Loucy (cell line): ENCODE data around the gene BCKDHB.

Experiments used
- H2AFZ ChIP-seq: fragments of 200-600 bp; sonication (generic); 2 replicates; pipeline ENCODE4 v1.6.0; 2016; ENCODE audit warnings: antibody characterized with exemption, mild to moderate bottlenecking, low read length, moderate library complexity
- H3F3A ChIP-seq: fragments of 200-600 bp; 2 replicates; pipeline ENCODE4 v1.6.0; 2016; ENCODE audit warnings: antibody characterized with exemption, low read depth, mild to moderate bottlenecking
- H3K27me3 ChIP-seq: fragments of 200-600 bp; sonication (generic); 2 replicates; pipeline ENCODE4 v1.6.1; 2014; ENCODE audit warnings: low read length, mild to moderate bottlenecking; ENCODE audit not compliant: insufficient read depth, poor library complexity, severe bottlenecking
- H3K36me3 ChIP-seq: fragments of 200-600 bp; sonication (generic); 2 replicates; pipeline ENCODE4 v1.6.1; 2016; ENCODE audit warnings: low read length; ENCODE audit not compliant: insufficient read depth
- H3K4me1 ChIP-seq: fragments of 200-600 bp; sonication (generic); 2 replicates; pipeline ENCODE4 v1.5.1; 2014; ENCODE audit warnings: low read length, mild to moderate bottlenecking; ENCODE audit not compliant: insufficient read depth, poor library complexity, severe bottlenecking
- H3K4me2 ChIP-seq: fragments of 200-600 bp; sonication (generic); 2 replicates; pipeline ENCODE4 v1.6.0; 2014; ENCODE audit warnings: antibody characterized with exemption, low read length, low read depth, mild to moderate bottlenecking; ENCODE audit not compliant: poor library complexity, severe bottlenecking
- H3K4me3 ChIP-seq: fragments of 200-600 bp; sonication (generic); 2 replicates; pipeline ENCODE4 v1.5.1; 2014; ENCODE audit warnings: low read length, mild to moderate bottlenecking, mixed read lengths; ENCODE audit not compliant: poor library complexity, severe bottlenecking
- H3K79me2 ChIP-seq: fragments of 200-600 bp; sonication (generic); 2 replicates; pipeline ENCODE4 v1.6.1; 2014; ENCODE audit warnings: low read length; ENCODE audit not compliant: insufficient read depth
- H3K9ac ChIP-seq: fragments of 200-600 bp; sonication (generic); 2 replicates; pipeline ENCODE4 v1.6.0; 2014; ENCODE audit warnings: mild to moderate bottlenecking, low read depth, low read length, moderate library complexity; ENCODE audit not compliant: poor library complexity, severe bottlenecking
- H3K9me2 ChIP-seq: fragments of 200-600 bp; sonication (generic); replicated peaks from 2 replicates; pipeline ENCODE4 v1.6.1; 2016; ENCODE audit warnings: low read depth, low read length, mixed read lengths
- H3K9me3 ChIP-seq: fragments of 200-600 bp; sonication (generic); 2 replicates; pipeline ENCODE4 v1.6.1; 2014; ENCODE audit warnings: mild to moderate bottlenecking, antibody characterized with exemption, low read length, low read depth; ENCODE audit not compliant: insufficient read depth
- H4K20me1 ChIP-seq: fragments of 200-600 bp; sonication (generic); 2 replicates; pipeline ENCODE4 v1.6.0; 2014; ENCODE audit warnings: antibody characterized with exemption, low read length, mild to moderate bottlenecking; ENCODE audit not compliant: insufficient read depth, poor library complexity, severe bottlenecking
- EZH2phosphoT487 ChIP-seq: fragments of 200-600 bp; IDR thresholded peaks from 2 replicates; pipeline ENCODE4 v1.6.1; 2018; ENCODE audit warnings: antibody characterized with exemption, mild to moderate bottlenecking, moderate library complexity, borderline replicate concordance
- TF ChIP-seq, protein P1 (sequence below): fragments of 200-600 bp; sonication (generic); conservative IDR thresholded peaks from 2 replicates; pipeline ENCODE4 v1.5.1; 2014; ENCODE audit warnings: mild to moderate bottlenecking, antibody characterized with exemption, low read length

BCKDHB gene

GRCh38 chr6:80331974-80332373 lies 225.5 kb downstream of the BCKDHB start:
- Histone ChIP-seq H3K9me3 (no peaks in the 10 kb centered on the region), H3K9ac (no peak overlapping the region), H3K79me2 (no peaks in the 10 kb centered on the region), H3K9me2 (no peaks in the 10 kb centered on the region), H3K4me2 (no peak overlapping the region), H2AFZ (no peak overlapping the region), H3K4me1 (peaks cover 6% of the 10 kb centered on the region), H3K4me3 (no peak overlapping the region), H3K27me3 (no peaks in the 10 kb centered on the region), H3F3A (no peaks in the 10 kb centered on the region), H3K36me3 (no peaks in the 10 kb centered on the region), H4K20me1 (no peaks in the 10 kb centered on the region)
- TF ChIP-seq, protein P1, sequence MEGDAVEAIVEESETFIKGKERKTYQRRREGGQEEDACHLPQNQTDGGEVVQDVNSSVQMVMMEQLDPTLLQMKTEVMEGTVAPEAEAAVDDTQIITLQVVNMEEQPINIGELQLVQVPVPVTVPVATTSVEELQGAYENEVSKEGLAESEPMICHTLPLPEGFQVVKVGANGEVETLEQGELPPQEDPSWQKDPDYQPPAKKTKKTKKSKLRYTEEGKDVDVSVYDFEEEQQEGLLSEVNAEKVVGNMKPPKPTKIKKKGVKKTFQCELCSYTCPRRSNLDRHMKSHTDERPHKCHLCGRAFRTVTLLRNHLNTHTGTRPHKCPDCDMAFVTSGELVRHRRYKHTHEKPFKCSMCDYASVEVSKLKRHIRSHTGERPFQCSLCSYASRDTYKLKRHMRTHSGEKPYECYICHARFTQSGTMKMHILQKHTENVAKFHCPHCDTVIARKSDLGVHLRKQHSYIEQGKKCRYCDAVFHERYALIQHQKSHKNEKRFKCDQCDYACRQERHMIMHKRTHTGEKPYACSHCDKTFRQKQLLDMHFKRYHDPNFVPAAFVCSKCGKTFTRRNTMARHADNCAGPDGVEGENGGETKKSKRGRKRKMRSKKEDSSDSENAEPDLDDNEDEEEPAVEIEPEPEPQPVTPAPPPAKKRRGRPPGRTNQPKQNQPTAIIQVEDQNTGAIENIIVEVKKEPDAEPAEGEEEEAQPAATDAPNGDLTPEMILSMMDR = no peak
- no peak for TF ChIP-seq EZH2phosphoT487

DNA sequence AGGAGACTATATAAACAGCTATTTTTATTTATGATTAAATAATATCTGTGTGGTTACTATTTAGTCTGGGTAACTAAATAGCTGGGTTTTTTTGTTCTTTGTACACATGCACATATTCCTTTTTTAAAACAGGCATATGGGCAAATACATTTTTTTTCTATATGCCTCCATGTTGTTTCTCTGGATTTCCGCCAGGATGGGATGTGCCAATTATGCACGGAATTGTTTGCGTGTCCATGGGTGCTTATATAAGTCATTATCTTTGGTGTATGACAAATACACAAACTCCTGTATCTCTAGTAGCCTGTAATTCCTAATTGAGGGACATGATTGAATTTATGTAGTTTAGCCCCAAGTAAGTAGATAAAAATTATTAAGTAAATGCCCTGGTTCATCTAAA lies 226.9 kb downstream of the BCKDHB start:
- Histone ChIP-seq H2AFZ (no peak overlapping the region), H3K9me3 (no peaks in the 10 kb centered on the region), H3K36me3 (no peaks in the 10 kb centered on the region), H3K9ac (no peak overlapping the region), H3K4me1 (no peaks in the 10 kb centered on the region), H3K9me2 (no peaks in the 10 kb centered on the region), H4K20me1 (no peaks in the 10 kb centered on the region), H3K4me2 (no peak overlapping the region), H3K27me3 (no peaks in the 10 kb centered on the region), H3K4me3 (no peak overlapping the region), H3K79me2 (no peaks in the 10 kb centered on the region), H3F3A (no peaks in the 10 kb centered on the region)
- TF ChIP-seq, protein P1 = no peak
- TF ChIP-seq EZH2phosphoT487 = no peak

GRCh38 chr6:80335121-80335531 lies 228.7 kb downstream of the BCKDHB start:
- H3K4me2 ChIP-seq = no peak overlapping the region
- no peak overlapping the region for H2AFZ ChIP-seq

More at GRCh38 chr6:80335121-80335531, 228.7 kb downstream of the BCKDHB start:
- Histone ChIP-seq H3K79me2 (no peaks in the 10 kb centered on the region), H3K9ac (no peak overlapping the region), H3K4me1 (no peaks in the 10 kb centered on the region), H3K4me3 (no peak overlapping the region), H3K36me3 (no peaks in the 10 kb centered on the region), H4K20me1 (no peaks in the 10 kb centered on the region), H3K9me3 (no peaks in the 10 kb centered on the region), H3F3A (no peaks in the 10 kb centered on the region), H3K27me3 (no peaks in the 10 kb centered on the region), H3K9me2 (no peaks in the 10 kb centered on the region)
- TF ChIP-seq, protein P1 = no peak
- TF ChIP-seq EZH2phosphoT487 = no peak
